GM12873 (cell line): ENCODE data around the gene SRC.

Experiments used
- TF ChIP-seq, protein P1 (sequence below): IDR thresholded peaks from 2 replicates; pipeline ENCODE4 v1.5.1; 2012; ENCODE audit warnings: low read depth, mild to moderate bottlenecking, moderate library complexity, low read length, control low read depth; ENCODE audit not compliant: insufficient read depth; ENCODE audit errors: missing control alignments

SRC gene

DNA sequence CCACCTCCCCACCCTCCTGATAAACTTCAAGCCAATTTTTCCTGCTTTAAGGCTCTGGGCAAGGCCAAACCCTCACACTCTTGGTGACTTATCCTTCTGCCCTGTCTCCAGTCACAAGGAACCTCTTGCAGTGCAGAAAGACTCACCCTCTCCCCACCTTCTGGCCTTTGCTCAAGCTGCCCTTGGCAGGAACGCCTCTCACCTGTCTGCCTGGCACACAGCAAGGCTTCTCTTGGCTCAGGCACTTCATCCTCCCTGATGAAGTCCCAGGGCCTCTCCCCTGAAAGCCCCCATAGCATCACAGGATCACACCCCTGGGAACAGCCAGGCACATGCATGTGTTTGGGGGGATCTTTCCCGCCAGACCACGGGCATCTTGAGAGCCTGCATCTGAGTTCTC, 106.3 kb downstream of the SRC start:
- TF ChIP-seq, protein P1, sequence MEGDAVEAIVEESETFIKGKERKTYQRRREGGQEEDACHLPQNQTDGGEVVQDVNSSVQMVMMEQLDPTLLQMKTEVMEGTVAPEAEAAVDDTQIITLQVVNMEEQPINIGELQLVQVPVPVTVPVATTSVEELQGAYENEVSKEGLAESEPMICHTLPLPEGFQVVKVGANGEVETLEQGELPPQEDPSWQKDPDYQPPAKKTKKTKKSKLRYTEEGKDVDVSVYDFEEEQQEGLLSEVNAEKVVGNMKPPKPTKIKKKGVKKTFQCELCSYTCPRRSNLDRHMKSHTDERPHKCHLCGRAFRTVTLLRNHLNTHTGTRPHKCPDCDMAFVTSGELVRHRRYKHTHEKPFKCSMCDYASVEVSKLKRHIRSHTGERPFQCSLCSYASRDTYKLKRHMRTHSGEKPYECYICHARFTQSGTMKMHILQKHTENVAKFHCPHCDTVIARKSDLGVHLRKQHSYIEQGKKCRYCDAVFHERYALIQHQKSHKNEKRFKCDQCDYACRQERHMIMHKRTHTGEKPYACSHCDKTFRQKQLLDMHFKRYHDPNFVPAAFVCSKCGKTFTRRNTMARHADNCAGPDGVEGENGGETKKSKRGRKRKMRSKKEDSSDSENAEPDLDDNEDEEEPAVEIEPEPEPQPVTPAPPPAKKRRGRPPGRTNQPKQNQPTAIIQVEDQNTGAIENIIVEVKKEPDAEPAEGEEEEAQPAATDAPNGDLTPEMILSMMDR: no peak

- TF ChIP-seq, protein P1: no peak
Measured at GRCh38 chr20:37453288-37453687, 107.3 kb downstream of the SRC start.

GRCh38 chr20:37453836-37454235, 107.9 kb downstream of the SRC start:
- TF ChIP-seq, protein P1: no peak

DNA sequence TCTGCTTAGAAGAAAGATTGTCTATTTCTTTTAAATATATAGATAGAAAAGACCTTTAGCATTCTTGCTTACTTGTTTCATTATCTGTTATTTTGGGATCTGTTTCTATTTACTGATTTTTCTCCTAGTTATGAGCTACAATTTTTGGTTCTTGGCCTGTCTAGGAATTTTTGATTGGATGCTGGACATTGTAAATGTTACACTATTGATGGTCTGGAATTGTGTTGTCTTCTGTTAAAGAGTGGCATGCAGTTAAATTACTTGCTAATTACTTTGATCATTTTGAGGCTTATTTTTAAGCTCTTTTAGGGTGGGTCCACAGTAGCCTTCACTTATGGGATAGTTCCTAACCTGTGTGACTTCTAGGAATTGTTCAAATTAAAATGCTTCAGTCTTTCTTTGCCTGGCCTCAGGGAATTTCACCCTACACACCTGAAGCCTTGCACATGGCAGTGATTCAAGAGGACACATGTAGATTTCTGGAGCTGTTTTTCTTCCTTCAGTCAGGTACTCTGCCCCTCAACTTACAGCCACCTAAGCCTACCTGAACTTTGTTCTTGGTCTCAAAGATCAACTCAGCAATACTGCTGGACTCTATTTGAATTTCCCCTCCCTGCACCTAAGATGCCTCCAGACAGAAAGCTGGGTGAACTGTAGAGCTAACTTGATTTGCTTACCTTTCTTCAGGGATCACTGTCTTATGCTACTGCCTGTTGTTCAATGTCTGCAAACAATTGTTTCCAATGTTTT, 108.9 kb downstream of the SRC start:
- TF ChIP-seq, protein P1: no peak
